Liver (tissue), 9 donors: ENCODE results near the gene FRMD4B. TPM values are rescaled to one million over a fixed set of nuclear protein-coding genes. Genes with fewer than 3 reads are reported as not detected.

Experiments used
- DNase-seq: peaks from one replicate; pipeline ENCODE4 v3.0.0-alpha.2; 2017; ENCODE audit warnings: low spot score
- H3K27ac ChIP-seq, 2 donors: one replicate each; pipeline ENCODE4 v1.7.0; 2013; ENCODE audit warnings: inconsistent platforms in 2 of 2, low read length in 2 of 2, control low read depth in 1 of 2, low read depth in 1 of 2, mild to moderate bottlenecking in 1 of 2
- H3K27me3 ChIP-seq, 4 donors: one replicate each; pipeline versions ENCODE4 v1.6.1 to v1.7.0; 2013; ENCODE audit warnings: low read length in 3 of 4, inconsistent platforms in 1 of 4, mild to moderate bottlenecking in 1 of 4, moderate library complexity in 1 of 4; ENCODE audit not compliant: control insufficient read depth in 4 of 4, insufficient read depth in 4 of 4
- H3K36me3 ChIP-seq, 4 donors: one replicate each; pipeline versions ENCODE4 v1.6.1 to v1.7.0; 2013; ENCODE audit warnings: low read length in 3 of 4, mild to moderate bottlenecking in 3 of 4, low read depth in 1 of 4, moderate library complexity in 1 of 4; ENCODE audit not compliant: control insufficient read depth in 4 of 4, insufficient read depth in 3 of 4
- H3K4me1 ChIP-seq, 4 donors: one replicate each; pipeline versions ENCODE4 v1.6.1 to v1.7.0; 2013; ENCODE audit warnings: low read length in 3 of 4, mild to moderate bottlenecking in 3 of 4, moderate library complexity in 1 of 4; ENCODE audit not compliant: control insufficient read depth in 4 of 4, insufficient read depth in 4 of 4
- H3K4me3 ChIP-seq, 3 donors: one replicate each; pipeline versions ENCODE4 v1.6.1 to v1.7.0; 2013; ENCODE audit warnings: low read length in 3 of 3, control low read depth in 1 of 3, low read depth in 1 of 3, mild to moderate bottlenecking in 1 of 3
- H3K9ac ChIP-seq, 2 donors: one replicate each; pipeline ENCODE4 v1.7.0; 2013; ENCODE audit warnings: low read length in 2 of 2, mild to moderate bottlenecking in 2 of 2, moderate library complexity in 2 of 2, control low read depth in 1 of 2, low read depth in 1 of 2
- H3K9me3 ChIP-seq, 4 donors: one replicate each; pipeline versions ENCODE4 v1.6.1 to v1.7.0; 2013; ENCODE audit warnings: low read length in 3 of 4; ENCODE audit not compliant: control insufficient read depth in 4 of 4
- CTCF ChIP-seq: fragments of 150-350 bp; IDR thresholded peaks from 2 replicates; pipeline ENCODE4 v1.5.1; 2017; ENCODE audit warnings: improper control_type of control experiment, low read depth, low read length; ENCODE audit not compliant: missing input control
- EGR1 ChIP-seq, 2 donors: IDR thresholded peaks; 2 replicates each; pipeline ENCODE4 v1.6.1; 2016 to 2018; ENCODE audit warnings: antibody characterized with exemption in 2 of 2, low read depth in 2 of 2
- FOXA1 ChIP-seq: IDR thresholded peaks from 2 replicates; pipeline ENCODE4 v1.6.1; 2016; ENCODE audit warnings: antibody characterized with exemption
- FOXA2 ChIP-seq: IDR thresholded peaks from 2 replicates; pipeline ENCODE4 v1.6.1; 2016; ENCODE audit warnings: antibody characterized with exemption
- GABPA ChIP-seq, 2 donors: IDR thresholded peaks in 1 of 2; conservative IDR thresholded peaks in 1 of 2; 2 replicates each; pipeline ENCODE4 v1.6.1; 2016; ENCODE audit warnings: antibody characterized with exemption in 2 of 2, mild to moderate bottlenecking in 1 of 2, moderate library complexity in 1 of 2
- HNF4A ChIP-seq, 2 donors: conservative IDR thresholded peaks; 2 replicates each; pipeline ENCODE4 v1.6.1; 2016; ENCODE audit warnings: antibody characterized with exemption in 2 of 2, mild to moderate bottlenecking in 2 of 2
- JUND ChIP-seq, 2 donors: IDR thresholded peaks; 2 replicates each; pipeline ENCODE4 v1.6.1; 2016; ENCODE audit warnings: antibody characterized with exemption in 2 of 2
- MAX ChIP-seq: IDR thresholded peaks from 2 replicates; pipeline ENCODE4 v1.6.1; 2016; ENCODE audit warnings: antibody characterized with exemption
- NR2F2 ChIP-seq: IDR thresholded peaks from 2 replicates; pipeline ENCODE4 v1.6.1; 2016; ENCODE audit warnings: antibody characterized with exemption
- RAD21 ChIP-seq, 2 donors: IDR thresholded peaks; 2 replicates each; pipeline ENCODE4 v1.6.1; 2016; ENCODE audit warnings: antibody characterized with exemption in 2 of 2, mild to moderate bottlenecking in 2 of 2
- REST ChIP-seq: IDR thresholded peaks from 2 replicates; pipeline ENCODE4 v1.6.1; 2016; ENCODE audit warnings: antibody characterized with exemption, mild to moderate bottlenecking
- RXRA ChIP-seq, 2 donors: IDR thresholded peaks; 2 replicates each; pipeline ENCODE4 v1.6.1; 2017 to 2018; ENCODE audit warnings: antibody characterized with exemption in 2 of 2, mild to moderate bottlenecking in 1 of 2
- SP1 ChIP-seq: IDR thresholded peaks from 2 replicates; pipeline ENCODE4 v1.6.1; 2018; ENCODE audit warnings: antibody characterized with exemption, mild to moderate bottlenecking
- TAF1 ChIP-seq: conservative IDR thresholded peaks from 2 replicates; pipeline ENCODE4 v1.6.1; 2016; ENCODE audit warnings: antibody characterized with exemption, mild to moderate bottlenecking
- YY1 ChIP-seq: IDR thresholded peaks from 2 replicates; pipeline ENCODE4 v1.6.1; 2016; ENCODE audit warnings: antibody characterized with exemption, mild to moderate bottlenecking
- ZBTB33 ChIP-seq: IDR thresholded peaks from 2 replicates; pipeline ENCODE4 v1.6.1; 2016; ENCODE audit warnings: antibody characterized with exemption
- WGBS: extraction: QIAGEN DNeasy Blood & Tissue Kit; methylation state at CpG from one replicate; pipeline ENCODE4 v1.1.7; 2013; 5-methylcytosine and 5-hydroxymethylcytosine counted together
- polyA plus RNA-seq, 2 donors: library from polyadenylated mRNA; stranded (reverse) in 1 of 2; unstranded in 1 of 2; fragments of 200-250 nt in 1 of 2; fragments of >200 nt in 1 of 2; fragmentation: Nextera tagmentation in 1 of 2; extraction: Ambion mirVana in 1 of 2; gene quantifications; one replicate each; pipeline versions ENCODE4 v1.2.1 to v1.2.3, GENCODE V29; 2013 to 2015
- total RNA-seq, 2 donors: library from RNA; depleted of rRNA; stranded (reverse); fragments of >200 nt; gene quantifications; one replicate each; pipeline ENCODE4 v1.2.3, GENCODE V29; 2014
- donor health status: healthy.
- donor health status: healthy.
- donor health status: healthy.
- donor health status: healthy.
- donor health status: healthy.

Gene FRMD4B
- total and polyA plus RNA-seq, 4 donors, result 7.3 to 22.6 (median 15.0) TPM

- DNase-seq, result no peak
- 80% methylated on average over 5 of the region's 5 CpGs for WGBS
- H3K27me3 ChIP-seq, result no peaks in the 10 kb centered on the region
- peaks cover 0 to 6% (median 4%) of the 10 kb centered on the region in 4 donors for H3K4me1 ChIP-seq
- H3K9me3 ChIP-seq, result no peaks in the 10 kb centered on the region
- no peak overlapping the region for H3K4me3 ChIP-seq
- no peak for TF ChIP-seq RAD21 (IDR thresholded peaks at IDR 0.05)
- no peak for TF ChIP-seq FOXA1
- TF ChIP-seq RXRA (IDR thresholded peaks at IDR 0.05), result no peak
- no peak for TF ChIP-seq GABPA (IDR thresholded peaks at IDR 0.05 in 1 of 2, conservative IDR thresholded peaks at IDR 0.05 in 1 of 2)
- TF ChIP-seq EGR1 (IDR thresholded peaks at IDR 0.05; ENCODE audit: low read depth in 2 of 2), result no peak
- TF ChIP-seq HNF4A (conservative IDR thresholded peaks at IDR 0.05), result no peak
- TF ChIP-seq REST, result no peak
- TF ChIP-seq FOXA2, result no peak
- no peak for TF ChIP-seq JUND (IDR thresholded peaks at IDR 0.05)
- no peak for TF ChIP-seq SP1
- TF ChIP-seq TAF1, result no peak
- TF ChIP-seq MAX, result no peak
- TF ChIP-seq ZBTB33, result no peak
- TF ChIP-seq YY1, result no peak
- no peak for TF ChIP-seq CTCF
- peaks cover 0 to 2% (median 1%) of the 10 kb centered on the region in 4 donors for H3K36me3 ChIP-seq
- H3K27ac ChIP-seq, result peak overlapping the region in 1 of 2 donors; percentile 30
- H3K9ac ChIP-seq, result no peak overlapping the region
These were observed 182.1 kb downstream of the FRMD4B start for GRCh38 chr3:69203631-69204314.

GRCh38 chr3:69201658-69202057, 184.2 kb downstream of the FRMD4B start:
- peak overlapping the region in 1 of 2 donors; percentile 44 for H3K9ac ChIP-seq
- peaks cover 3 to 9% (median 5%) of the 10 kb centered on the region in 4 donors for H3K36me3 ChIP-seq
- H3K27ac ChIP-seq, result peak overlapping the region; percentile 16 to 75
- H3K4me1 ChIP-seq, result peaks cover 0 to 11% (median 5%) of the 10 kb centered on the region in 4 donors
- DNase-seq, result no peak
- H3K9me3 ChIP-seq, result no peaks in the 10 kb centered on the region
- WGBS, result 29% methylated on average over 10 of the region's 10 CpGs
- no peaks in the 10 kb centered on the region for H3K27me3 ChIP-seq
- no peak overlapping the region for H3K4me3 ChIP-seq
- TF ChIP-seq REST, result no peak
- peak; percentile 31 for TF ChIP-seq FOXA2
- no peak for TF ChIP-seq NR2F2
- TF ChIP-seq ZBTB33, result no peak
- no peak for TF ChIP-seq TAF1
- TF ChIP-seq JUND (IDR thresholded peaks at IDR 0.05), result peak in 1 of 2 donors; percentile 23
- TF ChIP-seq EGR1 (IDR thresholded peaks at IDR 0.05; ENCODE audit: low read depth in 2 of 2), result no peak
- peak; percentile 48 for TF ChIP-seq MAX
